ENCODE data around the gene SEC16A. TPM values are rescaled to one million over a fixed set of nuclear protein-coding genes. Genes with fewer than 3 reads are reported as not detected.

SEC16A gene
- total RNA-seq, 1 donor from 2014 or later, result 66.1 TPM

DNA sequence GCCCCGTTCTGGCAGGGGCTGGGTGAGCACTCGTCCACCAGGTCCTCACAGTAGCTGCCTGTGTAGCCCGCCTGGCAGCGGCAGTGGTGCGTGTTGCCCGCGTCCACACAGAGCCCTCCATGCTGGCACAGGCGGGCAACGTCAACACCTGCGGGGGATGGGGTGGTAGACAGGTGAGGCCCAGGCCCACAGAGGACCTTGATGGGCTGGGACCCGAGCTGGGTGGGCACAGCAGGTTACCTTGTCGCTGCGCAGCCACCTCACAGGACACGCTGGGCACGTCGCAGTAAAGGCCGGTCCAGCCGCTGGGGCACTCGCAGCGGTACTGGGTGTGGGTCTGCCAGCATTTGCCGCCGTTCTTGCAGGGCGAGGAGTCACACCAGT is 25.1 kb upstream of the SEC16A start:
- no peaks in the 10 kb centered on the region for H3K27me3 ChIP-seq
- peaks cover 98 to 100% of the 10 kb centered on the region in 2 donors for H3K36me3 ChIP-seq
- TF ChIP-seq, protein P1, sequence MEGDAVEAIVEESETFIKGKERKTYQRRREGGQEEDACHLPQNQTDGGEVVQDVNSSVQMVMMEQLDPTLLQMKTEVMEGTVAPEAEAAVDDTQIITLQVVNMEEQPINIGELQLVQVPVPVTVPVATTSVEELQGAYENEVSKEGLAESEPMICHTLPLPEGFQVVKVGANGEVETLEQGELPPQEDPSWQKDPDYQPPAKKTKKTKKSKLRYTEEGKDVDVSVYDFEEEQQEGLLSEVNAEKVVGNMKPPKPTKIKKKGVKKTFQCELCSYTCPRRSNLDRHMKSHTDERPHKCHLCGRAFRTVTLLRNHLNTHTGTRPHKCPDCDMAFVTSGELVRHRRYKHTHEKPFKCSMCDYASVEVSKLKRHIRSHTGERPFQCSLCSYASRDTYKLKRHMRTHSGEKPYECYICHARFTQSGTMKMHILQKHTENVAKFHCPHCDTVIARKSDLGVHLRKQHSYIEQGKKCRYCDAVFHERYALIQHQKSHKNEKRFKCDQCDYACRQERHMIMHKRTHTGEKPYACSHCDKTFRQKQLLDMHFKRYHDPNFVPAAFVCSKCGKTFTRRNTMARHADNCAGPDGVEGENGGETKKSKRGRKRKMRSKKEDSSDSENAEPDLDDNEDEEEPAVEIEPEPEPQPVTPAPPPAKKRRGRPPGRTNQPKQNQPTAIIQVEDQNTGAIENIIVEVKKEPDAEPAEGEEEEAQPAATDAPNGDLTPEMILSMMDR (IDR thresholded peaks at IDR 0.05), result no peak
- H3K4me1 ChIP-seq, result no peaks in the 10 kb centered on the region
- no peak for DNase-seq (ENCODE audit: low spot score in 2 of 2)
- intact Hi-C loops (cut with DNase I), result no loop called here
- no peaks in the 10 kb centered on the region for H3K9me3 ChIP-seq
- H3K4me3 ChIP-seq, result no peak overlapping the region
- no peak overlapping the region for H3K27ac ChIP-seq

DNA sequence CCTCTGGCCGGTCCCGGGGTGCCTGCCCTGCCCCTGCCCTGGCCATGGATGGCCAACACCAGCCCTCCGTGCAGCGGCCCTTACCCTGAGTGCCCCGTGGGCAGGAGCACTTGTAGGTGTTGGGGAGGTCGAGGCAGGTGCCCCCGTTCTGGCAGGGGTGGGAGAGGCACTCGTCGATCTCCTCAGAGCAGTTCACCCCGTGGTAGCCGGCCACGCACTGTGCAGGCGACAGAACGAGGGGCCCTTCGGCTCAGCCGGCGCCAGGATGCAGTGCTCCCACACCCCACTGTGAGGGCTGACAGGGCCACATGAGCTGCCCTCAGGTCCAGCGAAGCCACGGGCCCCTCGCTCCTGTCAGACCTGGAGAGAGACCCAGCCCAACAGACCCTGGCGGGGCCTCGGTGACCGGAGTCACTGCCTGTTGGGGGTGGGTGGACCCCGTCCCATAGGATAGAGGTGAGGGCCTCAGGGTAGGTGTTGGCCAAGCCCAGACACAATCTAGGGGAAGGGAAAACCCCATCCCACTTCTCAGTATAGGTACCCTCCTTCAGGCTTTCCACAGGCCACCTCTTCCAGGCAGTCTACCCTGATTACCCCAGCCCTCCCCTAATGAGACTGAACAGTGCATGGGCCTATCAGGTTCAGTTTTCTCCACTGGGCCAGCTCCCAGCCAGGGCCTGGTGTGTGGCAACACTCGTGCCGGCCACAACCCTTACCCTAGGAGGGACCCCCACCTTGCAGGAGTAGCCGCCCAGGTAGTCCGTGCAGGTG is 24.6 kb upstream of the SEC16A start:
- no peaks in the 10 kb centered on the region for H3K9me3 ChIP-seq
- TF ChIP-seq, protein P1 (IDR thresholded peaks at IDR 0.05), result no peak
- H3K4me3 ChIP-seq, result no peak overlapping the region
- peaks cover 98 to 100% of the 10 kb centered on the region in 2 donors for H3K36me3 ChIP-seq
- H3K4me1 ChIP-seq, result no peaks in the 10 kb centered on the region
- no peak for DNase-seq (ENCODE audit: low spot score in 2 of 2)
- no peak overlapping the region for H3K27ac ChIP-seq
- no peaks in the 10 kb centered on the region for H3K27me3 ChIP-seq
- intact Hi-C loops (cut with DNase I), result no loop called here

DNA sequence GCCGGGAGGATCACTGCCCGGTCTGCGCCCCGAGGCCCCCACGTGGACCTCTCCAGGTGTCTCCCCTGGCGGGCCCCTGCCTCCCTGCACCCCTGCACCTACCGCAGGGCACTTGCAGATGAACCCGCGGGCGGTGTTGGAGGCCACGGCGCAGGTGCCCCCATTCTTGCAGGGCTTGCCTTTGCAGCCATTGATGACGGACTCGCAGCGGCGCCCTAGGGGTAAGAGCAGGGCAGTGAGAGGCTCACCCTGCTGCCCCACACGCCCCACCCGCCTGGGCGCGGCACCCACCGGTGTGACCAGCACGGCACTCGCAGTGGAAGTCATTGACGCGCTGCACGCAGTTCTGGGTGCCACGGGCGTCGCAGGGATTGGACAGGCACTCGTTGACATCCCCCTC is 23.6 kb upstream of the SEC16A start:
- no peaks in the 10 kb centered on the region for H3K27me3 ChIP-seq
- TF ChIP-seq, protein P1 (IDR thresholded peaks at IDR 0.05), result no peak
- H3K27ac ChIP-seq, result no peak overlapping the region
- H3K4me1 ChIP-seq, result no peaks in the 10 kb centered on the region
- H3K4me3 ChIP-seq, result no peak overlapping the region
- no peaks in the 10 kb centered on the region for H3K9me3 ChIP-seq
- intact Hi-C loops (cut with DNase I), result no loop called here
- no peak for DNase-seq (ENCODE audit: low spot score in 2 of 2)
- peaks cover 98 to 100% of the 10 kb centered on the region in 2 donors for H3K36me3 ChIP-seq

DNA sequence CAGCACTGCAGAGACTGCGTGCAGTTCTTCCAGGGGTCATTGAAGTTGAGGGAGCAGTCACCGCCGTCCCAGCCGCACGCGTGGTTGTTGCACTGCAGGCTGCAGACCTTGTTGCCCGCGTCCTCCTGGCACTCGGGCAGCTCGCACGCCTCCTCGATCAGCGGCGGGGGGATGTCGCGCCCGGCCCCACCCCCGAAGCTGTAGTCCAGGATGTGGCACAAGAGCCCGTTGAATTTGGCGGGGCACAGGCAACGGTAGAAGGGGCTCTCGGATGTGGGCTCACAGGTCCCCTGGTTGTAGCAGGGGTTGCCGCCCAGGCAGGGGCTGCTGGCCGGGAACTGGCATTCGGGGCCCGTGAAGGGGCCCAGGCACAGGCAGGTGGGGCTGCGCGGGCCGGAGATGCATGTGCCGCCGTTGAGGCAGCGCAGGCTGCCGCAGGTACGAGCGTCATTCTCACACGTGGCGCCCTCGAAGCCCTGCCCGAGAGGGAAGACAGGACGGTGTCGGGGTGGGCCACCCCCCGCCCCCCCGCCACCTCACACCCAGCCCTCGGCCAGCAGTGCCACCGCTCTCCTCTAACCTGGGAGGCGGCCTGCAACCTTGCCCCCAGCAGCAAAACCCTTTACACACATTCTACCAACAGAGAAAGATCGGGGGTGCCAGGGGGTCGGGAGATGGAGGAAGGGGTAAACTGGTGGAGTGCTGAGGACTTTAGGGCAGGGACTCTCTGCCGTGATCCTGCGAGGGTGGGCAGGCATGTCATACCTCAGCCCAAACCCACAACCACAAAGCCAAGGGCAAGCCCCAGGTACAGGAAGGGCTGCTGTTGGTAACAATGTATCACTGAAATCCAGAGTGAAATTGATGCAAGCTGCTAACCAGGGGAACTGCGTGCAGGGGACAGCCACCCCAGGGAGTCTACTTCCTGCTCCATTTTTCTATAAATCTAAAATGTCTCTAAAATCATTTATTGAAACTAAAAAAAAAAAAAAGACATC is 22.9 kb upstream of the SEC16A start:
- Histone ChIP-seq H3K4me1 (no peaks in the 10 kb centered on the region), H3K27me3 (no peaks in the 10 kb centered on the region), H3K36me3 (peaks cover 97 to 100% of the 10 kb centered on the region in 2 donors), H3K9me3 (no peaks in the 10 kb centered on the region), H3K27ac (no peak overlapping the region), H3K4me3 (no peak overlapping the region)
- DNase-seq (ENCODE audit: low spot score in 2 of 2), result no peak
- TF ChIP-seq, protein P1 (IDR thresholded peaks at IDR 0.05), result no peak
- intact Hi-C loops (cut with DNase I), result no loop called here

DNA sequence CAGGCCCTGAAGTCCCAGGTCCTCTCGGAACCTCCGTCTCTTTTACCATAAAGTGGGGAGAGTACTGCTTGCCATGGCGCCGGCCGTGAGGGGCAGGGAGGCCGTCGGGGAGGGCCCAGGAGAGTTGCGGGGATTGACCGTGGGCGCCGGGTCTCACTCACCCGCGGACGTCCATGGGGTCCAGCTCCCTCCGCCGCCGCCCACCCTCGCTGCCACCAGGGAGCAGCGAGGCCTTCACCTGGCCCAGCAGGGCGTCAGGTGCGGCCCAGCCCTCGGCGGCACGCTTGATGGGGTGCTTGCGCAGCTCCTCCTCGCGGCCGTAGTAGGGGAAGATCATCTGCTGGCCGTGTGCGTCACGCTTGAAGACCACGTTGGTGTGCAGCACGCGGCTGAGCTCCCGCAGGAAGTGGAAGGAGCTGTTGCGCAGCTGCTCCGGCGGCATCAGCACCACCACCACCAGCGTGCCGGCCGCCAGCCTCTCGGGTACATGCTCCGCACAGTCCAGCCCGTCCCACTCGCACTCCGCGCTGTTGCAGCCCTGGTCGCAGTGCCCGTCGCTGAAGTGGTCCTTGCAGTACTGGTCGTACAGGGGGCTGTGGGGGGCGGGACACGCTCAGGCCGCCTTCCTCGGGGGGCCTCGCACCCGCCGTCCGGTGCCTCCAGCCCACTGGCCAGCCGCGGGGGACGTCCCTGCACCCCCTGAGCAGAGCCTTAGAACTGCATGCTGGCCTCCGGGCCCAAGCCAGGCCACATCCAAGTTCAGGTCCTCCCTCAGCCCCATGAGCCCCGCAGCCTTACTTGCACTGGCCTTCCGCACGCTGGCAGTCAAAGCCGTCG is 21.9 kb upstream of the SEC16A start:
- intact Hi-C loops (cut with DNase I), result no loop called here
- Histone ChIP-seq H3K4me3 (no peak overlapping the region), H3K9me3 (no peaks in the 10 kb centered on the region), H3K27me3 (no peaks in the 10 kb centered on the region), H3K4me1 (no peaks in the 10 kb centered on the region), H3K27ac (no peak overlapping the region), H3K36me3 (peaks cover 97 to 100% of the 10 kb centered on the region in 2 donors)
- no peak for DNase-seq (ENCODE audit: low spot score in 2 of 2)
- TF ChIP-seq, protein P1 (IDR thresholded peaks at IDR 0.05), result no peak
